CD14-positive monocyte (primary cell): ENCODE measurements around the gene RSRC1. TPM values are rescaled to one million over a fixed set of nuclear protein-coding genes. Genes with fewer than 3 reads are reported as not detected.
"Not testable (repeated sequence)": the region's sequence is repeated elsewhere in the genome, so short reads cannot be mapped to it uniquely, and the experiment has no call there.

Experiments used
- DNase-seq, 3 donors: peaks; one replicate each; pipeline ENCODE4 v3.0.0-alpha.2; 2011 to 2022
- H2AFZ ChIP-seq: 2 replicates; pipeline ENCODE4 v1.6.0; 2012; ENCODE audit warnings: mild to moderate bottlenecking, low read depth, low read length, inconsistent platforms; ENCODE audit not compliant: insufficient read depth, poor library complexity, severe bottlenecking
- H3K27ac ChIP-seq, 2 donors: 1 replicate in 1 of 2; 2 replicates in 1 of 2; pipeline ENCODE4 v1.5.1; 2012 to 2013; ENCODE audit warnings: low read length in 2 of 2, control low read depth in 1 of 2, inconsistent platforms in 1 of 2, low read depth in 1 of 2, mild to moderate bottlenecking in 1 of 2
- H3K27me3 ChIP-seq, 2 donors: one replicate each; pipeline versions ENCODE4 v1.6.0 to v1.6.1; 2011 to 2013; ENCODE audit warnings: low read length in 2 of 2; ENCODE audit not compliant: control insufficient read depth in 2 of 2, insufficient read depth in 2 of 2
- H3K36me3 ChIP-seq, 2 donors: replicated peaks in 1 of 2; 1 replicate in 1 of 2; 2 replicates in 1 of 2; pipeline versions ENCODE4 v1.5.1 to v1.6.1; 2012 to 2013; ENCODE audit warnings: low read length in 2 of 2, control low read depth in 1 of 2, inconsistent platforms in 1 of 2, mild to moderate bottlenecking in 1 of 2; ENCODE audit not compliant: insufficient read depth in 2 of 2, control insufficient read depth in 1 of 2
- H3K4me1 ChIP-seq, 2 donors: 1 replicate in 1 of 2; 2 replicates in 1 of 2; pipeline versions ENCODE4 v1.5.1 to v1.6.1; 2012 to 2013; ENCODE audit warnings: low read length in 2 of 2, control low read depth in 1 of 2, inconsistent platforms in 1 of 2, mild to moderate bottlenecking in 1 of 2, moderate library complexity in 1 of 2; ENCODE audit not compliant: insufficient read depth in 2 of 2, control insufficient read depth in 1 of 2
- H3K4me2 ChIP-seq: replicated peaks from 2 replicates; pipeline ENCODE3; 2012; ENCODE audit warnings: low read length, moderate library complexity, mild to moderate bottlenecking; ENCODE audit not compliant: poor library complexity, severe bottlenecking; ENCODE audit errors: extremely low read depth
- H3K4me3 ChIP-seq, 3 experiments: fragments of 200-600 bp in 1 of 3; sonication (generic) in 1 of 3; replicated peaks in 1 of 3; 1 replicate in 2 of 3; 2 replicates in 1 of 3; pipeline ENCODE4 v1.5.1; 2011 to 2013; ENCODE audit warnings: low read length in 3 of 3, mild to moderate bottlenecking in 3 of 3, control low read depth in 2 of 3, low read depth in 2 of 3, inconsistent platforms in 1 of 3, moderate library complexity in 1 of 3
- H3K79me2 ChIP-seq: 2 replicates; pipeline ENCODE4 v1.6.0; 2012; ENCODE audit warnings: mild to moderate bottlenecking, control low read depth, inconsistent platforms, low read length, moderate library complexity; ENCODE audit not compliant: insufficient read depth
- H3K9ac ChIP-seq: 2 replicates; pipeline ENCODE4 v1.6.0; 2017; ENCODE audit warnings: low read length, mild to moderate bottlenecking; ENCODE audit not compliant: insufficient read depth, poor library complexity, severe bottlenecking
- H3K9me3 ChIP-seq, 2 donors: replicated peaks in 1 of 2; 1 replicate in 1 of 2; 2 replicates in 1 of 2; pipeline versions ENCODE4 v1.5.1 to v1.6.1; 2012 to 2013; ENCODE audit warnings: low read length in 2 of 2, control low read depth in 1 of 2; ENCODE audit not compliant: control insufficient read depth in 1 of 2, insufficient read depth in 1 of 2
- H4K20me1 ChIP-seq: 2 replicates; pipeline ENCODE4 v1.6.0; 2012; ENCODE audit warnings: mild to moderate bottlenecking, low read length, control low read depth, moderate library complexity; ENCODE audit not compliant: insufficient read depth
- H3K27ac Mint-ChIP-seq, 7 donors: one replicate each; pipeline ENCODE4 v1.8.0; 2020; ENCODE audit warnings: mild to moderate bottlenecking in 7 of 7, mixed read lengths in 7 of 7, moderate library complexity in 6 of 7, inconsistent platforms in 2 of 7
- H3K27me3 Mint-ChIP-seq, 3 donors: one replicate each; pipeline ENCODE4 v1.8.0; 2021 to 2022; ENCODE audit warnings: low read depth in 3 of 3, mild to moderate bottlenecking in 3 of 3, mixed read lengths in 3 of 3, moderate library complexity in 3 of 3, inconsistent platforms in 1 of 3
- H3K36me3 Mint-ChIP-seq, 2 donors: one replicate each; pipeline ENCODE4 v1.8.0; 2020; ENCODE audit warnings: mixed read lengths in 2 of 2, inconsistent platforms in 1 of 2, mild to moderate bottlenecking in 1 of 2
- H3K4me1 Mint-ChIP-seq: one replicate; pipeline ENCODE4 v1.8.0; 2020; ENCODE audit warnings: mild to moderate bottlenecking, mixed read lengths
- H3K4me3 Mint-ChIP-seq, 2 donors: one replicate each; pipeline ENCODE4 v1.8.0; 2020; ENCODE audit warnings: mild to moderate bottlenecking in 2 of 2, mixed read lengths in 2 of 2, moderate library complexity in 1 of 2
- H3K9me3 Mint-ChIP-seq, 7 donors: one replicate each; pipeline ENCODE4 v1.8.0; 2020 to 2022; ENCODE audit warnings: mixed read lengths in 7 of 7, mild to moderate bottlenecking in 6 of 7, moderate library complexity in 6 of 7, inconsistent platforms in 2 of 7
- WGBS: methylation state at CpG from one replicate; pipeline ENCODE4 v1.1.5; 2013; ENCODE audit warnings: missing lambda C conversion rate; ENCODE audit not compliant: insufficient coverage; 5-methylcytosine and 5-hydroxymethylcytosine counted together
- intact Hi-C, 2 donors: fragments of 100-400 bp; cut with micrococcal nuclease; formaldehyde crosslinking; loops; one replicate each; pipeline versions ENCODE4 v1.15.0 to v1.15.1; 2023
- polyA plus RNA-seq, 3 donors: library from polyadenylated mRNA; depleted of rRNA in 1 of 3; unstranded in 2 of 3; stranded (reverse) in 1 of 3; fragments of 300-500 nt in 2 of 3; fragments of >200 nt in 1 of 3; fragmentation: Illumina TruSeq in 2 of 3; gene quantifications; 1 replicate in 2 of 3; 2 replicates in 1 of 3; pipeline ENCODE4 v1.2.3, GENCODE V29; 2012 to 2021
- TF ChIP-seq, protein P1 (sequence below): fragments of 200-600 bp; IDR thresholded peaks from one replicate; pipeline ENCODE4 v1.8.0; 2022; ENCODE audit warnings: antibody characterized with exemption, mild to moderate bottlenecking

The RSRC1 gene
- polyA plus RNA-seq, 3 donors, result 6.6 to 31.7 (median 15.1) TPM

GRCh38 chr3:158540066-158540465, 430.2 kb downstream of the RSRC1 start:
- H3K27ac ChIP-seq, result no peak overlapping the region
- peaks cover 7 to 16% of the 10 kb centered on the region in 2 donors for H3K36me3 Mint-ChIP-seq
- no peak overlapping the region for H3K27ac Mint-ChIP-seq
- no peaks in the 10 kb centered on the region for H3K79me2 ChIP-seq
- H3K27me3 Mint-ChIP-seq, result no peaks in the 10 kb centered on the region
- H3K9ac ChIP-seq, result no peak overlapping the region
- TF ChIP-seq, protein P1, sequence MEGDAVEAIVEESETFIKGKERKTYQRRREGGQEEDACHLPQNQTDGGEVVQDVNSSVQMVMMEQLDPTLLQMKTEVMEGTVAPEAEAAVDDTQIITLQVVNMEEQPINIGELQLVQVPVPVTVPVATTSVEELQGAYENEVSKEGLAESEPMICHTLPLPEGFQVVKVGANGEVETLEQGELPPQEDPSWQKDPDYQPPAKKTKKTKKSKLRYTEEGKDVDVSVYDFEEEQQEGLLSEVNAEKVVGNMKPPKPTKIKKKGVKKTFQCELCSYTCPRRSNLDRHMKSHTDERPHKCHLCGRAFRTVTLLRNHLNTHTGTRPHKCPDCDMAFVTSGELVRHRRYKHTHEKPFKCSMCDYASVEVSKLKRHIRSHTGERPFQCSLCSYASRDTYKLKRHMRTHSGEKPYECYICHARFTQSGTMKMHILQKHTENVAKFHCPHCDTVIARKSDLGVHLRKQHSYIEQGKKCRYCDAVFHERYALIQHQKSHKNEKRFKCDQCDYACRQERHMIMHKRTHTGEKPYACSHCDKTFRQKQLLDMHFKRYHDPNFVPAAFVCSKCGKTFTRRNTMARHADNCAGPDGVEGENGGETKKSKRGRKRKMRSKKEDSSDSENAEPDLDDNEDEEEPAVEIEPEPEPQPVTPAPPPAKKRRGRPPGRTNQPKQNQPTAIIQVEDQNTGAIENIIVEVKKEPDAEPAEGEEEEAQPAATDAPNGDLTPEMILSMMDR, result no peak
- DNase-seq, result no peak
- H3K4me2 ChIP-seq, result no peak overlapping the region
- peaks cover 8 to 19% of the 10 kb centered on the region in 2 donors for H3K36me3 ChIP-seq
- H3K27me3 ChIP-seq, result no peaks in the 10 kb centered on the region
- H3K9me3 ChIP-seq, result no peaks in the 10 kb centered on the region
- H3K9me3 Mint-ChIP-seq, result no peaks in the 10 kb centered on the region
- H3K4me1 Mint-ChIP-seq, result no peaks in the 10 kb centered on the region
- H2AFZ ChIP-seq, result no peak overlapping the region
- WGBS, result no CpG with 5 or more reads among the region's 1 CpG
- H3K4me3 Mint-ChIP-seq, result no peak overlapping the region
- no peaks in the 10 kb centered on the region for H4K20me1 ChIP-seq
- no peaks in the 10 kb centered on the region for H3K4me1 ChIP-seq
- intact Hi-C loops, result no loop called here
- H3K4me3 ChIP-seq, result no peak overlapping the region

GRCh38 chr3:158548691-158549090, 438.8 kb downstream of the RSRC1 start:
- no peak for DNase-seq
- intact Hi-C loops, result no loop called here
- no peak overlapping the region for H2AFZ ChIP-seq
- H3K36me3 ChIP-seq, result peaks cover 5 to 28% of the 10 kb centered on the region in 2 donors
- H4K20me1 ChIP-seq, result no peaks in the 10 kb centered on the region
- peaks cover 0 to 4% of the 10 kb centered on the region in 2 donors for H3K9me3 ChIP-seq
- TF ChIP-seq, protein P1, result no peak
- no peaks in the 10 kb centered on the region for H3K4me1 Mint-ChIP-seq
- no CpG with 5 or more reads among the region's 4 CpGs for WGBS
- no peak overlapping the region for H3K27ac ChIP-seq
- no peak overlapping the region for H3K4me2 ChIP-seq
- no peaks in the 10 kb centered on the region for H3K27me3 ChIP-seq
- H3K79me2 ChIP-seq, result no peaks in the 10 kb centered on the region
- H3K27me3 Mint-ChIP-seq, result peaks cover 0 to 4% (median 2%) of the 10 kb centered on the region in 3 donors
- no peak overlapping the region for H3K27ac Mint-ChIP-seq
- no peak overlapping the region for H3K4me3 Mint-ChIP-seq
- no peak overlapping the region for H3K9ac ChIP-seq
- peaks cover 22 to 29% of the 10 kb centered on the region in 2 donors for H3K36me3 Mint-ChIP-seq
- no peak overlapping the region for H3K4me3 ChIP-seq
- H3K4me1 ChIP-seq, result no peaks in the 10 kb centered on the region
- H3K9me3 Mint-ChIP-seq, result peaks cover 0 to 10% (median 7%) of the 10 kb centered on the region in 7 donors

- intact Hi-C loops, H3K9me3 Mint-ChIP-seq, H3K9ac ChIP-seq, H3K4me3 ChIP-seq, H3K27me3 Mint-ChIP-seq, H3K4me1 Mint-ChIP-seq, H2AFZ ChIP-seq, H3K9me3 ChIP-seq, H3K27ac Mint-ChIP-seq, DNase-seq, H3K27ac ChIP-seq, H3K4me2 ChIP-seq, H3K27me3 ChIP-seq, H3K4me3 Mint-ChIP-seq, H4K20me1 ChIP-seq, H3K79me2 ChIP-seq, H3K4me1 ChIP-seq: not testable (repeated sequence)
- peaks cover 15 to 25% of the 10 kb centered on the region in 2 donors for H3K36me3 Mint-ChIP-seq
- H3K36me3 ChIP-seq, result peaks cover 0 to 15% of the 10 kb centered on the region in 2 donors
- 92% methylated on average over 4 of the region's 9 CpGs for WGBS
Measured at GRCh38 chr3:158549938-158550337, 440.0 kb downstream of the RSRC1 start.
